HG03135 (cell line): Measurements from ENCODE around the gene TRDN.
"Not testable (repeated sequence)": the region's sequence is repeated elsewhere in the genome, so short reads cannot be mapped to it uniquely, and the experiment has no call there.

Experiments used
- ATAC-seq: cut with Tn5 transposase; IDR thresholded peaks from one replicate; pipeline ENCODE4 v1.9.1; 2021; ENCODE audit warnings: mild to moderate bottlenecking, moderate library complexity; ENCODE audit not compliant: unreplicated experiment

Gene TRDN

DNA sequence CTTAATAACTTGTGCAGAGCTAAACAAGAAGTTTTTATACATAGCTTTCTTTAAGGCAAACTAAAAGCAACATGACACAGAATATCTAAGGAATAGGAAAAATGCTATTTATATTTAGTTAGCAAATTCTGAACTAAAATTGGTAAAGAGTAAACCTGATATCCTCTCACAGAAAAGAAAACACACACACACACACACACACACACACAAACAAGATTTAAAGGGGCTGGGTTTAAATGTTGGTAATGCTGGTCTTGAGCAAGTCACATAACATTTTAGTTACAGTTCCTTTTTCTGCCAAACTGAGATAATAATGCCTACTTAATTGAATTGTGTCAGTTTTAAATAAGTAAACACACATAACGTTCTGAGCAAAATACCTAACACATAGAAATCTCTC lies 1.6 kb downstream of the TRDN start:
- no peak for ATAC-seq

DNA sequence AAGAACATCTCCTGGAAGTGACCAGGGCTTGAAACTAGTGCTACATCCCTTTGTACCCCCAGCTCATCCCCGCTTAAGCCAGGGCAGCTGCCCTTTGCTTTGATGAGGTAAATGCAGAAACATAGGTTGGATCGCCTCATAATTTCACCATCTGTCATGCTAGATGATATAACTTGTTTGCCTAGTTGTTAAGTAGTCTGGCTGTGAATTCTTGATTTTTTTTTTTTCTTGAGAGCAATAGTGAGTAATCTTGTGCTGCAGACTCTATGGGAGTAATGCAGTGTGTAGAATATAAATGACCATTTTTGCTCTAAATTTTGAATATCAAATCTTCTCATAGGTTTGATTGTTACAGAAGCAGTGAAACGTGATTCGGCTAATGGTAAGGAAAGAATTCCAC lies 4.1 kb downstream of the TRDN start:
- no peak for ATAC-seq

DNA sequence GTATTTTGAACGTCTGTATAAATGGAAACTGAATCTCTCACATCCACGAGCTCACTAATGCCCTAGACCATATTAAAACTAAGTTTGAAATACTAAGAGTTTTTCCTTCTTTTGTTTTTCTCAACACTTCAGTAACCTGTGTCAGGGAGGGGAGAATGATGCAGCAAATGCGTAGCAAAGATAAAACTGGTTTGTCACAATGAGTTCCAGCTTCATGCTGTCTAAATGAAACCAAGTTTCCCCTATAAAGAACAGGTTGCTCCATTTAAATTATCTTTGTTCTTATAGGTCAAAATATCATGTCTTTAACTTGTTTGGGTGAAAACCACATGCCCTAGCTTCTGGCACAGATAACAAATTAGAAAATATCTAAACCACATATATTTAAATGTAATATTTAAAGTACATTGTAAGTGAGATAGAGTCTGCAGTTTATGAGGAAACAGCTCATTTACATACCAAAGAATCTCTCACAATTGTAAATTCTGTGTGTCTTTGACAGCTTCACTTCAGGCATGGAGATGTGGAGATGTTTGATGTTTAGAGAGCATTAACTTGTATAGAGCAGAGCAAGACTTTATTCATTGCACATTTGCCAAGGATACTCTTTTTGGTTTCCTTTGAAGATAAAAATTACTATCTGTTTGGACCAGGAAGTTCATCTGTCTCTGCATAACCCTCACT lies 7.3 kb downstream of the TRDN start:
- no peak for ATAC-seq

DNA sequence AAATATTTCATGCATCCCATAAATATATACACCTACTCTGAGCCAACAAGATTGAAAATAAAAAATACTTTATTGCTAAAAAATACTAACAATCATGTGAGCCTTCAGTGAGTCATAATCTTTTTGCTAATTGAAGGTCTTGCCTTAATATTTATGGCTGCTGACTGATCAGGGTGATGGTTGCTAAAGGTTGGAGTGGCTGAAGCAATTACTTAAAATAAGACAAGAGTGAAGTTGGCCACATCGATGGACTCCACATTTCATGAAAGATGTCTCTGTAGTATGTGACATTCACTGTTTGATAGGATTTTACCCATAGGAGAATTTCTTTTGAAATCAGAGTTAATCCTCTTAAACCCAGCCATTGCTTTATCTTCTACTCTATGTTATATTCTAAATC lies 11.1 kb downstream of the TRDN start:
- ATAC-seq: no peak

DNA sequence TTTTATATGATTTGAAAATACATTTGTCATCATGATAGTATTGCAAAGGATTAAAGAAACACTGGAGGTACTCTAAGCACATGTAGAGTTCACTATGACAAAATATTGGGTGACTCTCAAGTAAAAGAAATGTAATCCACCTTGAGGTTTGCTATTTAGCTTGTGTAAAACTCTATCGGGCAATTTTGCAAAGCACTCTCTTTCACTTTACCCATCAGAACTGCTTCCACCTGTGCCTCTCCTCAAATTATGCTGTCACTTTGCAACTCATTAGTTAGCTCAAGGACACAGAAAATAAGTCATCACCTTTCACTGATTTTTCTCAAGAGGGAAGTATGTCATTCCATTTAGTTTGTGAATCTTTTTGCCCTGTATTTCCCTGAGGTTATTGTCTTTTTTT lies 14.0 kb downstream of the TRDN start:
- ATAC-seq: no peak

- no peak for ATAC-seq
Measured at GRCh38 chr6:123619156-123619555, 17.6 kb downstream of the TRDN start.

DNA sequence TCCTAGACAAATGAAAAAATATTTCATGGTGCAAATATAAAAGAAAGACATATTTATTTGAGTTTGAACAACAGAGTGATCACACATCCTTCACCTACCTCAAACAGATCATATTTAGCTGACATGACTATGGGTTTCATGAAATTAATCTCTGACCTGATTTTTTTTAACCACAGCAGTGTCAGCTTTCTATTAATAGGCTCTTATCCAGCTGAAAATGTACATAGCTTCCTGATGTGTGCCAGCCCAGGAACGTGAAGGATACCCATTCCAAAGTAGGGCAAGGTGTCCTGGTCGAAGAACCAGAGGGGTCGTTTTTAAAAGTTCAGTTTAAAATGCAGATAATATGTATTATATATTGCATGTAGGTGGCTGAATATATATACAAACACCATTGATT lies 19.8 kb downstream of the TRDN start:
- no peak for ATAC-seq

DNA sequence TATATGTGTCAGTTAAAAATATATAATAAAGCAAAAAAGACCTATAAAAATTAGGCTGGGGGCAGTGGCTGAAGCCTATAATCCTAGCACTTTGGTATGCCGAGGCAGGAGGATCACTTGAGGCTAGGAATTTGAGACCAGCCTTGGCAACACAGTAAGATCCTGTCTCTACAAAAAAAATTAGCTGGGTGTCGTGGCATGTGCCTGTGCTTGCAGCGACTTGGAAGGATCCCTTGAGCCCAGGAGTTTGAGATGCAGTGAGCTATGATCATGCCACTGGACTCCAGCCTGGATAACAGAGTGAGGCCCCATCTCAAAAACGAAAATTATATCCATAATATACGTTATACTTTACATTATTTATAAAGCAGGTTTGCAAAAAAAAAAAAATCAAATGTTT lies 20.7 kb downstream of the TRDN start:
- ATAC-seq: no peak

DNA sequence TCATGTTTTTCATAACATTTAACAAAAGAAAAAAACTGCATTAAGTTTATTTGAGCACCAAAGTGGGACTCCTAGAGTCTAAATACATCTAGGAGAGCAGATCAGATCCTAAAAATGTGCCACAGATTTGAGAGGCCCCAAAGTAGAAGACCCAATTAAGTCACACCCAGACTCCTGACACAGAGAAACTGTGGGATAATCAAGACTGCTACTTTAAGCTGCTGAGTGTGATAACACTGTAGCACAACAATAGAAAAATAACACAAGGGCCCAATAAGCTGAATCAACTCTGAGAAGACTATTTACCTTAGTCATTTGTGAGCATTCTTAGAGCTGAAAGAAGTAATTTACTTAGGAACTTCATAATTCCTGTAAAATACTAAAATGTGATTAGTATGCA lies 26.0 kb downstream of the TRDN start:
- no peak for ATAC-seq

DNA sequence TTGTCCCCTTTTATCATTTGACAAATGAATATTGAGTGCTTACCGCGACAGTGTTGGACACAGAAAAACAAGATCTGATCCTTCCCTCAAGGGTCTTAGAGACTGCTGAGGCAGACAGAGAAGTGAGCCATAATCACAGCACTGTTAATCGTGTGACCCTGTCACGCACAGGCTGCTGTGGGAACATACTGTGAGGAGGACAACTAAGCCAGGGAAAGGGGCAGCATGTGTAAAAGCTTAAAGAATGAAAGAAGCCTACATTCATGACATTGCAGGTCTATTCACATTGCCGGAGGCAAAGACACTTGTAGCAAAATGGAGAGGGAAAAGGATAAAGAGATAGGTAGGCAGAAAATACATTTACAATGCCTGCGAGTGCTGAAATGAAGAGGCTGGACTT lies 32.7 kb downstream of the TRDN start:
- no peak for ATAC-seq

DNA sequence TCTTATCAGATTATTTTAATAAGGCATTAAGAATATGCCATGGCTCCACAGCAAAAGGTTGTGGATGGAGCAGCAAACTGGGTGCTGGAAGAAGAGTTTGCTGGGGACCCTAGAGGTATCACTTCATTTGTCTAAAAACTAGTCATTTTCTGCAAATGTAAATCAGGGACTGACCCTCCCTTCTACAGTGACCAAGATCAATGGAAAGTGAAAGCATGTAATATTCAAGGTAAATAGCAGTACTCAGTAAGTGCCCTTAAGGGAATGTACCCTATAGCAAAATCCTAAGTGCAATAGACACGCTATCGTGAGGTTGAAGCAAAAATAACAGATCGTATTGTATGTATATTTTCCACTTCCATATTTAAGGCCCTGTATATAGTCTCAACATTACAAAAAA lies 38.7 kb downstream of the TRDN start:
- ATAC-seq: no peak

DNA sequence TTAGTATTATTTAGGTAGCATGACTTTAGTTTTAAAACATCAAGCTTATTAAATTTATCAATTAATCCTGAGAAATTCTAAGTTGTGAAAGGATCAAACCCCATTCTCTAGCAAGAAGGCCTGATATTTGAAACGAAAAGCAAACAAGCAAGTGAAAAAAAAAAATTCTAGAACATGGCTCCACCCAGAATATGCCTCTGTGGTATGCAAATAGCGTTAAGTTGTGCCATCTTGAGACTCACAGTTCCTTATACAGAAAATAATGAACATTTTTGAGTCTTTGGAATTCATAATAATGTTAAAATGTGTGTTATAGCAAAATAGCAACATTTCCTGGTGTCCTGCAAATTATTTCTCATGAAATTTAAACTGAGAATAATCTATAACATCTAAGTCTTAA lies 42.0 kb downstream of the TRDN start:
- no peak for ATAC-seq

DNA sequence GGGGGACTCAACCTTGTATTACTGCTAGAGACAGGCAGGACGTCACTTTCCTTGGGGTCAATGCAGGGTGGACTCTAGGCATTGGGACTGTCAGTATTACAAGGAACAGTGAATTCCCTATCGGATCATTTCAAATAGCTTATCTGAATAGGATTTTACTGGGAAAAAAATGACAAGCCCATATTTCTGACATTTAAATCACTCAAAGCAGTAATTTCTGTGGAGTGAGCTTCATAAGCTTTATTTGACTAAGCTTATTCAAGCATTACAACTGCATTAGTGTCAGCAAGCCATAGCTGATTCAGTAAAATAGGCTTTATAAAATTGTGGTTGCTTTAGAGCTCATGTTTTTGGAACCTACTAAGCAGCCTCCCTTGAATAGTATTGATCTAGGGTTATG lies 44.3 kb downstream of the TRDN start:
- ATAC-seq: no peak

- ATAC-seq: no peak
Measured at GRCh38 chr6:123589973-123590372, 46.8 kb downstream of the TRDN start.

- ATAC-seq: no peak
Measured at GRCh38 chr6:123589317-123589716, 47.4 kb downstream of the TRDN start.

- ATAC-seq: no peak
Measured at GRCh38 chr6:123588546-123588895, 48.2 kb downstream of the TRDN start.

- no peak for ATAC-seq
Measured at GRCh38 chr6:123587838-123588545, 48.8 kb downstream of the TRDN start.

GRCh38 chr6:123587407-123587806 lies 49.3 kb downstream of the TRDN start:
- not testable (repeated sequence) for ATAC-seq

- no peak for ATAC-seq
Measured at GRCh38 chr6:123580331-123580730, 56.4 kb downstream of the TRDN start.

DNA sequence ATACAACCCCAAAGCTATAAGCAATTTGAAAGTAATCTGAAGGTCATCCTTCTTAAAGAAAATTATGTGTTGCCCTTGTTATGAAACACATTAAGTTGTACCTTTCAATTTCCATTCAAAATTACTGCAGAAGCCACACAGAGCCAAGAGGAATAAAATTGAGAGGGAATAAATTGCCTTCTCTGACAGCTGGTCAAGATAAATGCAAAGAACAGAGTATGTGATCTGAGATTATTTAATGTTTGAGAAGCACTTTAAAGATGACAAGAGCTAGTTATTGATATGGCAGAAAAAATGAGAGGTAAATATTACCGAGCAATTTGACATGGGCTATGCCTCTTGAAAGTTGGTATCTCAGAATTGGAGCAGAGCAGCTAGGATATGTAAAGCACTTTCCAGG lies 61.6 kb downstream of the TRDN start:
- no peak for ATAC-seq

GRCh38 chr6:123570813-123571684 lies 65.7 kb downstream of the TRDN start:
- ATAC-seq: no peak

- ATAC-seq: no peak
Measured at GRCh38 chr6:123569575-123569974, 67.2 kb downstream of the TRDN start.
